Motor neuron (in vitro differentiated cells): ENCODE data around the gene COX19. TPM values are rescaled to one million over a fixed set of nuclear protein-coding genes. Genes with fewer than 3 reads are reported as not detected.

Experiments used
- ATAC-seq, 8 experiments: fragments of 200-7000 bp; cut with Tn5 transposase; replicated peaks in 6 of 8; 2 replicates each; pipeline ENCODE4 v1.8.0; 2021; ENCODE audit warnings: mild to moderate bottlenecking in 8 of 8, moderate library complexity in 8 of 8
- H3K27ac ChIP-seq, 2 donors: fragments of 250-450 bp; sonication (Bioruptor Pico); 2 replicates each; pipeline ENCODE4 v1.9.0; 2021; ENCODE audit warnings: antibody characterized with exemption in 2 of 2, mild to moderate bottlenecking in 2 of 2, moderate library complexity in 1 of 2
- H3K4me1 ChIP-seq, 2 donors: fragments of 250-450 bp; sonication (Bioruptor Pico); replicated peaks in 1 of 2; 2 replicates each; pipeline ENCODE4 v1.6.1; 2021; ENCODE audit warnings: antibody characterized with exemption in 2 of 2, mild to moderate bottlenecking in 2 of 2, moderate library complexity in 1 of 2
- H3K4me3 ChIP-seq, 5 donors: fragments of 250-450 bp; sonication (Bioruptor Pico); 2 replicates each; pipeline ENCODE4 v1.9.0; 2021; ENCODE audit warnings: antibody characterized with exemption in 5 of 5, mild to moderate bottlenecking in 5 of 5, moderate library complexity in 4 of 5
- WGBS, 10 experiments: fragments of 450-650 bp; shearing (Covaris generic); methylation state at CpG; one replicate each; pipeline ENCODE4 v1.0.0; 2022; 5-methylcytosine and 5-hydroxymethylcytosine counted together
- in situ Hi-C, 9 experiments: fragments of 400-800 bp; cut with MboI; loops; one replicate each; pipeline ENCODE4 v1.15.0; 2021; ENCODE audit warnings: low sequenced_read_pairs in 9 of 9, low pct_unique_long_range_greater_than_20kb in 2 of 9; ENCODE audit not compliant: unreplicated experiment in 9 of 9
- total RNA-seq, 8 experiments: library from RNA; unstranded; fragments of 300-600 nt; gene quantifications; 2 replicates each; pipeline versions ENCODE4 v1.2.3 to v1.2.4, GENCODE V29; 2022

COX19 gene
- total RNA-seq, result 10 to 100 TPM in 5 of 8 experiments, 1 to 10 TPM in 3; 4.7 to 13.9 (median 10.3) TPM

GRCh38 chr7:974820-975681 lies at the start of gene COX19:
COX19 (minus strand) TSS chr7:975549; CDS start chr7:975509, 40 bp downstream.
- peak within 1 kb of the TSS; percentile 89 to 99 (median 92) for H3K4me3 ChIP-seq
- WGBS, 10 experiments, result 0 to 10% (median 2%) methylated on average over 1 to 6 of the region's 78 CpGs; no CpG with 5 or more reads in 4 of the 10 experiments
- H3K4me1 ChIP-seq, result peaks cover 33 to 56% of the 10 kb centered on the region in 2 donors
- peak within 1 kb of the TSS; percentile 88 to 97 for H3K27ac ChIP-seq
- in situ Hi-C loops, result loop anchor here in 2 of 9 experiments (25.0 kb wide), 1 partner anchor 187 kb away; the partner anchor contains the start of gene ZFAND2A (in 2 of the 2)
- ATAC-seq, result peak; percentile 60 to 91 (median 78)

GRCh38 chr7:1024331-1024841 lies 49.0 kb upstream of the COX19 start:
- 82 to 100% (median 85%) methylated on average over 1 to 11 of the region's 15 CpGs; no CpG with 5 or more reads in 6 of the 10 experiments for WGBS, 10 experiments
- H3K27ac ChIP-seq, result no peak overlapping the region
- in situ Hi-C loops, result no loop called here
- no peak overlapping the region for H3K4me3 ChIP-seq
- no peak for ATAC-seq
- H3K4me1 ChIP-seq, result peaks cover 19 to 26% of the 10 kb centered on the region in 2 donors

- Histone ChIP-seq H3K27ac (no peak overlapping the region), H3K4me3 (no peak overlapping the region), H3K4me1 (peaks cover 14 to 21% of the 10 kb centered on the region in 2 donors)
- in situ Hi-C loops, result no loop called here
- ATAC-seq, result no peak
- WGBS, 10 experiments, result 88 to 90% (median 89%) methylated on average over 2 to 16 of the region's 45 CpGs; no CpG with 5 or more reads in 7 of the 10 experiments
Measured at GRCh38 chr7:1022801-1023465, 47.6 kb upstream of the COX19 start.

GRCh38 chr7:1022356-1022755 lies 47.0 kb upstream of the COX19 start:
- H3K27ac ChIP-seq, result no peak overlapping the region
- H3K4me3 ChIP-seq, result no peak overlapping the region
- no peak for ATAC-seq
- 90 to 100% (median 96%) methylated on average over 2 to 16 of the region's 17 CpGs; no CpG with 5 or more reads in 4 of the 10 experiments for WGBS, 10 experiments
- H3K4me1 ChIP-seq, result peaks cover 14 to 21% of the 10 kb centered on the region in 2 donors
- in situ Hi-C loops, result no loop called here

- 85 to 95% methylated on average over 4 to 11 of the region's 25 CpGs; no CpG with 5 or more reads in 8 of the 10 experiments for WGBS, 10 experiments
- Histone ChIP-seq H3K27ac (no peak overlapping the region), H3K4me3 (no peak overlapping the region), H3K4me1 (peaks cover 14 to 21% of the 10 kb centered on the region in 2 donors)
- in situ Hi-C loops, result no loop called here
- no peak for ATAC-seq
Measured at GRCh38 chr7:1021931-1022330, 46.6 kb upstream of the COX19 start.

GRCh38 chr7:1021366-1021765 lies 46.0 kb upstream of the COX19 start:
- in situ Hi-C loops, result no loop called here
- Histone ChIP-seq H3K27ac (no peak overlapping the region), H3K4me1 (peaks cover 9 to 16% of the 10 kb centered on the region in 2 donors), H3K4me3 (no peak overlapping the region)
- WGBS, 10 experiments, result 80 to 100% (median 92%) methylated on average over 1 to 3 of the region's 7 CpGs; no CpG with 5 or more reads in 6 of the 10 experiments
- no peak for ATAC-seq

GRCh38 chr7:1020849-1021251 lies 45.5 kb upstream of the COX19 start:
- no peak overlapping the region for H3K4me3 ChIP-seq
- ATAC-seq, result peak in 1 of 8 experiments; percentile 9
- in situ Hi-C loops, result no loop called here
- H3K4me1 ChIP-seq, result peaks cover 3 to 11% of the 10 kb centered on the region in 2 donors
- no peak overlapping the region for H3K27ac ChIP-seq
- 80 to 100% (median 100%) methylated on average over 1 of the region's 7 CpGs; no CpG with 5 or more reads in 6 of the 10 experiments for WGBS, 10 experiments

GRCh38 chr7:1019789-1020610 lies 44.7 kb upstream of the COX19 start:
- peaks cover 5 to 10% of the 10 kb centered on the region in 2 donors for H3K4me1 ChIP-seq
- no peak for ATAC-seq
- in situ Hi-C loops, result no loop called here
- no peak overlapping the region for H3K27ac ChIP-seq
- no peak overlapping the region for H3K4me3 ChIP-seq
- 90 to 97% methylated on average over 2 to 13 of the region's 42 CpGs; no CpG with 5 or more reads in 8 of the 10 experiments for WGBS, 10 experiments

- in situ Hi-C loops, result no loop called here
- Histone ChIP-seq H3K4me3 (no peak overlapping the region), H3K27ac (no peak overlapping the region), H3K4me1 (peaks cover 4 to 5% of the 10 kb centered on the region in 2 donors)
- no peak for ATAC-seq
- 89 to 100% (median 97%) methylated on average over 1 to 3 of the region's 14 CpGs; no CpG with 5 or more reads in 6 of the 10 experiments for WGBS, 10 experiments
Measured at GRCh38 chr7:1019255-1019785, 44.0 kb upstream of the COX19 start.

GRCh38 chr7:1018334-1018695 lies 43.0 kb upstream of the COX19 start:
- Histone ChIP-seq H3K4me1 (peaks cover 4 to 7% of the 10 kb centered on the region in 2 donors), H3K4me3 (no peak overlapping the region), H3K27ac (no peak overlapping the region)
- in situ Hi-C loops, result no loop called here
- 89 to 100% (median 95%) methylated on average over 2 to 8 of the region's 13 CpGs; no CpG with 5 or more reads in 6 of the 10 experiments for WGBS, 10 experiments
- ATAC-seq, result no peak

- in situ Hi-C loops, result no loop called here
- Histone ChIP-seq H3K4me1 (peaks cover 4 to 7% of the 10 kb centered on the region in 2 donors), H3K27ac (no peak overlapping the region), H3K4me3 (no peak overlapping the region)
- WGBS, 10 experiments, result 40 to 100% (median 92%) methylated on average over 1 to 13 of the region's 34 CpGs; no CpG with 5 or more reads in 4 of the 10 experiments
- ATAC-seq, result no peak
Measured at GRCh38 chr7:1017586-1018333, 42.4 kb upstream of the COX19 start.
